ENCODE results near the gene PIK3R1. TPM values are rescaled to one million over a fixed set of nuclear protein-coding genes. Genes with fewer than 3 reads are reported as not detected.
"Not testable (repeated sequence)": the region's sequence is repeated elsewhere in the genome, so short reads cannot be mapped to it uniquely, and the experiment has no call there.

Gene PIK3R1
- total RNA-seq, 1 experiment from 2014 or later = 11.3 TPM

DNA sequence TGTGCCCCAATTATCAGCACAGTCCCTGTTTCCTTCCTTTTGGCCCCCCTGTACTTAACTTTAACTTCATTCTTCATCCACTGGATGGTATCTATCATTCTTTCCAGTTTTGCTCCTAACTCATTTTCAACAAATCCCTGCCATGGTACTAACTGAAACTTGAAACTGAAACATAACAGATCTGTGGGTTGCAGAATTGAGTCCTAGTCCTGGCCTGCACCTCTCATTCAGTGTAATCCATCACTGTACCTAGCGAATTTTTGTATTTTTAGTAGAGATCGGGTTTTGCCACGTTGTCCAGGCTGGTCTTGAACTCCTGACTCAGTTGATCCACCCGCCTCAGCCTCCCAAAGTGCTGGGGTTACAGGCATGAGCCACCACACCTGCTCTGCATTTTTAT lies 15.3 kb upstream of the PIK3R1 start:
- H3K9ac ChIP-seq (ENCODE audit: extremely low read depth, insufficient read length, low read length) = no peak overlapping the region
- H3K9me3 ChIP-seq (ENCODE audit: control insufficient read depth, low read depth, low read length) = no peaks in the 10 kb centered on the region
- no peak overlapping the region for H4K91ac ChIP-seq (ENCODE audit: insufficient read length, low read depth, low read length)
- H3K4me1 ChIP-seq (ENCODE audit: insufficient read depth, low read length) = no peaks in the 10 kb centered on the region
- peaks cover 0 to 2% (median 0%) of the 10 kb centered on the region in 3 experiments; a peak in 1 of 7 replicates for H3K36me3 Mint-ChIP-seq (ENCODE audit: insufficient read depth in 1 of 3, low read depth in 3 of 3)
- H3K27me3 ChIP-seq (ENCODE audit: insufficient read depth, low read length) = no peaks in the 10 kb centered on the region
- TF ChIP-seq, protein P1, sequence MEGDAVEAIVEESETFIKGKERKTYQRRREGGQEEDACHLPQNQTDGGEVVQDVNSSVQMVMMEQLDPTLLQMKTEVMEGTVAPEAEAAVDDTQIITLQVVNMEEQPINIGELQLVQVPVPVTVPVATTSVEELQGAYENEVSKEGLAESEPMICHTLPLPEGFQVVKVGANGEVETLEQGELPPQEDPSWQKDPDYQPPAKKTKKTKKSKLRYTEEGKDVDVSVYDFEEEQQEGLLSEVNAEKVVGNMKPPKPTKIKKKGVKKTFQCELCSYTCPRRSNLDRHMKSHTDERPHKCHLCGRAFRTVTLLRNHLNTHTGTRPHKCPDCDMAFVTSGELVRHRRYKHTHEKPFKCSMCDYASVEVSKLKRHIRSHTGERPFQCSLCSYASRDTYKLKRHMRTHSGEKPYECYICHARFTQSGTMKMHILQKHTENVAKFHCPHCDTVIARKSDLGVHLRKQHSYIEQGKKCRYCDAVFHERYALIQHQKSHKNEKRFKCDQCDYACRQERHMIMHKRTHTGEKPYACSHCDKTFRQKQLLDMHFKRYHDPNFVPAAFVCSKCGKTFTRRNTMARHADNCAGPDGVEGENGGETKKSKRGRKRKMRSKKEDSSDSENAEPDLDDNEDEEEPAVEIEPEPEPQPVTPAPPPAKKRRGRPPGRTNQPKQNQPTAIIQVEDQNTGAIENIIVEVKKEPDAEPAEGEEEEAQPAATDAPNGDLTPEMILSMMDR (conservative IDR thresholded peaks at IDR 0.05) = no peak
- no peak overlapping the region for H3K14ac ChIP-seq (ENCODE audit: insufficient read depth, low read length)
- H2AK5ac ChIP-seq (ENCODE audit: insufficient read length, low read length) = no peak overlapping the region
- H2BK120ac ChIP-seq (ENCODE audit: low read depth, low read length, poor library complexity, severe bottlenecking) = no peak overlapping the region
- H4K8ac ChIP-seq (replicated peaks; ENCODE audit: insufficient read length, low read depth, low read length) = no peak overlapping the region
- no peaks in the 10 kb centered on the region for H3K23me2 ChIP-seq (ENCODE audit: insufficient read length, low read depth, low read length, poor library complexity, severe bottlenecking)
- no peak overlapping the region for H2BK5ac ChIP-seq (ENCODE audit: insufficient read length, low read length)
- no peak overlapping the region for H2BK15ac ChIP-seq (ENCODE audit: low read depth, low read length)
- H3K4me1 Mint-ChIP-seq = peaks cover 0 to 4% of the 10 kb centered on the region in 2 experiments; a peak in 1 of 4 replicates
- H3K4ac ChIP-seq (ENCODE audit: low read depth, low read length) = no peak overlapping the region
- no peak overlapping the region for H3T11ph ChIP-seq (ENCODE audit: low read length)
- H3K9me3 Mint-ChIP-seq = peaks cover 0 to 3% of the 10 kb centered on the region in 2 experiments; a peak in 1 of 5 replicates
- H4K20me1 ChIP-seq (ENCODE audit: control insufficient read depth, insufficient read depth, insufficient read length) = no peaks in the 10 kb centered on the region
- no peak overlapping the region for H2BK12ac ChIP-seq (ENCODE audit: insufficient read length, low read depth, low read length)
- H3K79me2 ChIP-seq (ENCODE audit: insufficient read depth, low read length) = no peaks in the 10 kb centered on the region
- WGBS (ENCODE audit: extremely low coverage, insufficient read length, low lambda C conversion rate) = no CpG with 5 or more reads among the region's 4 CpGs
- H3K23ac ChIP-seq (ENCODE audit: insufficient read length, low read depth, low read length) = no peak overlapping the region
- H3K27ac Mint-ChIP-seq = peak overlapping the region in 1 of 3 experiments; percentile 27; a peak in 1 of 7 replicates
- H4K5ac ChIP-seq (ENCODE audit: insufficient read length, low read depth, low read length) = no peak overlapping the region
- peaks cover 13% of the 10 kb centered on the region for H3K27me3 Mint-ChIP-seq (ENCODE audit: low read depth)
- no peak overlapping the region for H3K18ac ChIP-seq (ENCODE audit: insufficient read length, low read depth, low read length)
- no peak overlapping the region for H2AFZ ChIP-seq (ENCODE audit: low read length)
- H3K56ac ChIP-seq (ENCODE audit: insufficient read length, low read depth, low read length) = no peak overlapping the region
- H2BK20ac ChIP-seq (ENCODE audit: low read depth, low read length, poor library complexity, severe bottlenecking) = no peak overlapping the region
- no peaks in the 10 kb centered on the region for H3K79me1 ChIP-seq (ENCODE audit: insufficient read depth, low read depth, low read length, poor library complexity, severe bottlenecking)
- no peak overlapping the region for H3K4me2 ChIP-seq (ENCODE audit: insufficient read depth, insufficient read length, low read length)
- no peak overlapping the region for H3K27ac ChIP-seq (ENCODE audit: insufficient read length, low read depth, low read length)
- DNase-seq = no peak
- no peak overlapping the region for H3K4me3 Mint-ChIP-seq

GRCh38 chr5:68210654-68211053 lies 4.9 kb upstream of the PIK3R1 start:
- peaks cover 14% of the 10 kb centered on the region for H3K9me3 ChIP-seq (ENCODE audit: control insufficient read depth, low read depth, low read length)
- not testable (repeated sequence) for H3K27me3 ChIP-seq (ENCODE audit: insufficient read depth, low read length); DNase-seq; H3K23me2 ChIP-seq (ENCODE audit: insufficient read length, low read depth, low read length, poor library complexity, severe bottlenecking); H3K14ac ChIP-seq (ENCODE audit: insufficient read depth, low read length); H3K18ac ChIP-seq (ENCODE audit: insufficient read length, low read depth, low read length); H4K8ac ChIP-seq (replicated peaks; ENCODE audit: insufficient read length, low read depth, low read length); H3K4me1 ChIP-seq (ENCODE audit: insufficient read depth, low read length); H3K79me1 ChIP-seq (ENCODE audit: insufficient read depth, low read depth, low read length, poor library complexity, severe bottlenecking); H3T11ph ChIP-seq (ENCODE audit: low read length); H3K79me2 ChIP-seq (ENCODE audit: insufficient read depth, low read length); H3K56ac ChIP-seq (ENCODE audit: insufficient read length, low read depth, low read length); H2AFZ ChIP-seq (ENCODE audit: low read length); H2BK20ac ChIP-seq (ENCODE audit: low read depth, low read length, poor library complexity, severe bottlenecking); H3K4me2 ChIP-seq (ENCODE audit: insufficient read depth, insufficient read length, low read length); H2BK5ac ChIP-seq (ENCODE audit: insufficient read length, low read length); H3K4ac ChIP-seq (ENCODE audit: low read depth, low read length); H3K27ac Mint-ChIP-seq; H3K23ac ChIP-seq (ENCODE audit: insufficient read length, low read depth, low read length); H2BK15ac ChIP-seq (ENCODE audit: low read depth, low read length); H3K4me3 Mint-ChIP-seq; H2AK5ac ChIP-seq (ENCODE audit: insufficient read length, low read length); H3K9ac ChIP-seq (ENCODE audit: extremely low read depth, insufficient read length, low read length); H2BK120ac ChIP-seq (ENCODE audit: low read depth, low read length, poor library complexity, severe bottlenecking); H4K20me1 ChIP-seq (ENCODE audit: control insufficient read depth, insufficient read depth, insufficient read length); H3K27ac ChIP-seq (ENCODE audit: insufficient read length, low read depth, low read length); H4K91ac ChIP-seq (ENCODE audit: insufficient read length, low read depth, low read length); H2BK12ac ChIP-seq (ENCODE audit: insufficient read length, low read depth, low read length); H4K5ac ChIP-seq (ENCODE audit: insufficient read length, low read depth, low read length)
- Mint-ChIP-seq H3K27me3 (ENCODE audit: low read depth) (peaks cover 48% of the 10 kb centered on the region), H3K4me1 (peaks cover 13% of the 10 kb centered on the region in 2 experiments), H3K36me3 (ENCODE audit: insufficient read depth in 1 of 3, low read depth in 3 of 3) (peaks cover 20 to 31% (median 22%) of the 10 kb centered on the region in 3 experiments), H3K9me3 (peaks cover 31 to 32% of the 10 kb centered on the region in 2 experiments)
- no CpG with 5 or more reads among the region's 4 CpGs for WGBS (ENCODE audit: extremely low coverage, insufficient read length, low lambda C conversion rate)

Measured in H9 (cell line).